Lung microvascular endothelial cell (primary cell): Measurements from ENCODE around the gene DST. TPM values are rescaled to one million over a fixed set of nuclear protein-coding genes. Genes with fewer than 3 reads are reported as not detected.

ENCODE experiments used
- DNase-seq, 2 donors: peaks; one replicate each; pipeline versions ENCODE4 v3.0.0 to v3.0.0-alpha.2; 2010; ENCODE audit warnings: low read depth in 2 of 2
- total RNA-seq: library from RNA; depleted of rRNA; stranded (reverse); fragments of >200 nt; gene quantifications from 2 replicates; pipeline ENCODE4 v1.2.1, GENCODE V29; 2014

The DST gene
- total RNA-seq, 1 donor from 2014 or later = 176 TPM

DNA sequence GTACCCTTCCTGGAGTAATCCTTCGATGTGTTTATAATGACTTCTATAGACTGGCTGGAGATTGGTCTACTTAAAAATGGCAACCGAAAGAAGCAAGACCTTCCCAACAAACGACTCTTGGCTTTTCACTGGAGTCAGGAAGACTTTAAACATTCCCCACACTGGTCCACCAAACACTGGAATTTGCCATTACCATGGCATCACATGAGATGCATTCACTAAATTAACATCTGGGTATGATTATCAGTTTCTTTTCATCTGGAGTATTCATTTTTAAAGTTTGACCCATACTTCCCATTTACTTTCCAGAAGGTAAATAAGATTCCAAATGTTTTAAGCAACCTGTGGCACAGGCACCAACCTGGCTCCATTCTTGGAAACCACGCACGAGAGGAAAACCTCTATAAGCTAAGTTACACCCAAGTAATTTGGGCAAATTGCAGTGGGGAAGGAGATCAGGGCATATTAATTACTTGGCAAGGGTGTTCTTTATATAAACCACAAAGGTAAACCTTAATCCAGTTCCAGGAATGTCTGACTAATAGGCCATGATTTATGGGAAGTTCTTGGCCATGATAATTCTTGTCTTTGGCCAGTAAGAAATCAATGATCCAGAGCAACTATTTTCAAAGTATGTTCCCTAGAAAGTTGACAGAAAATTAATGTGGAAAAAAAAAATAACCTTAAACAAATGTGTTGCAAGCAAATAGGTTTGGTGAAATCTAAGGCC is 205.4 kb downstream of the DST start:
- DNase-seq = no peak

DNA sequence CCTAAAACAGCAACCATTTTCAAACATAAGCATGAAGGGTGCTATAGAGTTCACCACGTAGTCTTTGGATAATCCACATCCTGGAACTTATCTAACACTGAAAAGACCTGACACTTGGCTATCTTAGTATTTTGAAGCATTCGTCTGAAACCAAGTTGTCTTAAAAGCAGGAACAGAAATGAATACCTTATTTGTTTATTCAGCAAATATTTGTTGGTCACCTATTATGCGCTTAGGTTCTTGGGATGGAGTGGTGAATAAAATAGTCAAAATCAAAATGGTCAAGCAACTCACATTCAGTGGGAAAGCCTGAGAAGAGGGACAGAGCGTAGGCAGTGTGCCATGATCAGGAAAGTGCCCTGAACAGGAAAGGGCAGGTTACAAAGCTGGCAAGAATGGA is 206.9 kb downstream of the DST start:
- DNase-seq = no peak

DNA sequence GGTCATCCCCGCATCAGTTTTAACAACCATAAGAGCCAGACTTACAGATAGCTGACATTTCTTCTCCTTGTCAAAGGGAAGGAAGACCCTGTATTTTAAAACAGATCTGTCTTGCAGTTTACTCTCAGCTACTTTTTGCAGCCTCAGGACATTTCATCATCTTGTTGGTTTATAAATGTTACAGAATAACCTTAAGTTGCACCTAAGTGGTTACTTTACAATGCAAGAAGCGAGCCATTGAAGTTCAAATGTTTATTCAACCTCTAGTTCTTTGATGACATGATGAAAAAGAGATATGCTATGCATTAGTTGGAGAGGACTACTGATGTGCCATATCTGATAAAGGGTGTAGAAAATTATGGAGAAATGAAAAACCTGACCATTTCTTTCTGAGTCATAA is 207.4 kb downstream of the DST start:
- no peak for DNase-seq

GRCh38 chr6:56434606-56435005 is 208.1 kb downstream of the DST start:
- DNase-seq = no peak

DNA sequence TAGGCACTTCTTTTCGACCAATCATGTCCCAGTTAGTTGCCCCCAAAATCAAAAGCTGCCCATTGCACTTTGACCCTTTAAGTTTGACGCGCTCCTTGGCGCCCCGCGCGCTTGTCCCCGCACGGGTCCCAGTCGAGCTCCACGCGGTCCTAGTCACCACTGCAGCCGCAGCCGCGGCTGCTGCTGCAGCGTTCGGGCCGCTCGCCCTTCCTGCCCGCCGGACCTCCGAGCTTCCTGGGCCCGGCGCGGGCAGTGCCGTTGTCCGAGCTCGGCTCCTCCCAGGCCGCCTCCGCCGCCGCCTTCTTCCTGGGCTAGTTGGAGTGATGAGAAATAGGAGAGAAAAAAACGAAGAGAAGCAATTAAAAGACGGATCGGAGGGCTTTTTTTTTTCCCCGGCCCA is 209.6 kb downstream of the DST start:
- no peak for DNase-seq

DNA sequence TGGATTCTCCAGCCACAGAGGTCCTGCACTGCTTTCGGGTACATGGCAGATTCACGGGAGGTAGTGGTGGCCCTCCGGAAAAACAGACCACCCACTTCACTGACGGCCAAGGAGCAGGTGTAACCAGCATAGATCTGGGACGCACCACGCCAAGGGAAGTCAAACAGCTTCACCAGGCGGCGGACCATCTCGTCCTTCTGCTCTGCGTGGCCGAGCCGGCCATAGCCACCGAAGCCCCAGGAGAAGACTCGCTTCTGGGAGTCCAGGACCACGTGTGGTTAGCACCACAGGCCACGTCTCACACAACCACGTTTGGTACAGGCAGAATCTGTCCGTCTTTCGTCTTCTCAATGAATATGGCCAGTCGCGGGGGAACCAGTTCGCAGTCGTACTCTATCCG is 210.5 kb downstream of the DST start:
- no peak for DNase-seq

- DNase-seq = no peak
Measured at GRCh38 chr6:56430629-56431600, 211.8 kb downstream of the DST start.

DNA sequence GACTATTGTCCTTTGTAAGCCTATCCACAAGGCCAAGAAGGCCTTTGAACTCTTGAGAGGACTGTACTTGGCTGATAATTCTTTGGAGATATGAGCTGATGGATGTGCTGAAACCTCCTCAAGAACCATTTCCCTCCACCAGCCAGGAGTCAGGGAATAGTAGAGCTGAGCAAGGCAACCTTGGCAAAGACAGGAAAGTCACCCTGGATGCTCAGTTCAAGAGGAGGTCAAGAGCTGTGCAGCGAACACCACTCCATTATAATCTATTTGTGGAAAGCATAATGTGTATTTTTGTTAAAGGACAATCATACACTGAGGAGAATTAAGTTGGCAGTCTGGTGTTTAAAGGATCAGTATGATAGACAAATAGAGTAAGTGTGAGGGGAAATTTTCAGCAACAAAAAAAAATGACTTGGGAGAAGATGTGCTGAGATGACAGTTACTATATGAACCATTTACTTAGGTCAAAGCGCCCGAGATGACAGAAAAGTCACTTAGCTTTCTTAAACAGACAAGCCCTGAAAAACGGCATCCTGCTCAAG is 218.1 kb downstream of the DST start:
- DNase-seq = no peak

DNA sequence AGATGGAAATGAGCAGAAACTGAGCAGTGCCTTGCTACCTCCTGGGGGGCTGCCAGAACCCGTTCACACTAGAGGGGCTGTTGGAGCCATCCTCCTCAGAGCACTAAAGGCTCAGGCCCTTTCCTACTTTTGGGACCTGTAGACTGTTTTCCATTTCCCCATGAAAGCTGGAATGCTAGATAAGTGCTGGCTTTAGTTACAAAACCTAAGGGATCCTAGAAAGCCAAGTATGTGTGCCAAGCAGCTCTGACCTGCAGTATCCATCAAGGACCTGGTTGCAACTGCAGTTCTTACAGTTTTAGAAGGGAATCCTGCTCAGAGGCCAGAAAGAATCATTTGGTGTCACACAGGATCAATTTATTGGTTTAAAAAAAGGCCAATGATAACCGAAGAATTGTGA is 218.6 kb downstream of the DST start:
- no peak for DNase-seq

GRCh38 chr6:56420296-56420695 is 222.4 kb downstream of the DST start:
- DNase-seq = no peak

- DNase-seq = no peak
Measured at GRCh38 chr6:56419191-56419590, 223.5 kb downstream of the DST start.

GRCh38 chr6:56417823-56418222 is 224.9 kb downstream of the DST start:
- DNase-seq = no peak

- no peak for DNase-seq
Measured at GRCh38 chr6:56416247-56416646, 226.4 kb downstream of the DST start.

GRCh38 chr6:56408976-56409375 is 233.7 kb downstream of the DST start:
- no peak for DNase-seq
